ENCODE measurements around the gene IVD. TPM values are rescaled to one million over a fixed set of nuclear protein-coding genes. Genes with fewer than 3 reads are reported as not detected.

The IVD gene
- total RNA-seq, 1 donor from 2014 or later, result 56.2 TPM

GRCh38 chr15:40425681-40426080 is 20.1 kb downstream of the IVD start:
- Mint-ChIP-seq H3K27ac (ENCODE audit: unreplicated experiment) (no peak overlapping the region), H3K27me3 (ENCODE audit: unreplicated experiment) (peaks cover 5% of the 10 kb centered on the region), H3K9me3 (ENCODE audit: unreplicated experiment) (no peaks in the 10 kb centered on the region), H3K4me3 (ENCODE audit: unreplicated experiment) (no peak overlapping the region), H3K36me3 (ENCODE audit: low read depth, unreplicated experiment) (no peaks in the 10 kb centered on the region), H3K4me1 (ENCODE audit: unreplicated experiment) (peaks cover 6% of the 10 kb centered on the region)
- no peak for TF ChIP-seq CTCF (IDR thresholded peaks at IDR 0.05; ENCODE audit: unreplicated experiment)
- DNase-seq (ENCODE audit: low spot score), result no peak

GRCh38 chr15:40427188-40427587 is 21.6 kb downstream of the IVD start:
- no peak overlapping the region for H3K4me3 Mint-ChIP-seq (ENCODE audit: unreplicated experiment)
- no peak overlapping the region for H3K27ac Mint-ChIP-seq (ENCODE audit: unreplicated experiment)
- no peaks in the 10 kb centered on the region for H3K27me3 Mint-ChIP-seq (ENCODE audit: unreplicated experiment)
- no peaks in the 10 kb centered on the region for H3K36me3 Mint-ChIP-seq (ENCODE audit: low read depth, unreplicated experiment)
- no peaks in the 10 kb centered on the region for H3K9me3 Mint-ChIP-seq (ENCODE audit: unreplicated experiment)
- no peak for TF ChIP-seq CTCF (IDR thresholded peaks at IDR 0.05; ENCODE audit: unreplicated experiment)
- no peak for DNase-seq (ENCODE audit: low spot score)
- H3K4me1 Mint-ChIP-seq (ENCODE audit: unreplicated experiment), result peaks cover 6% of the 10 kb centered on the region

GRCh38 chr15:40428185-40428584 is 22.6 kb downstream of the IVD start:
- H3K4me1 Mint-ChIP-seq (ENCODE audit: unreplicated experiment), result peaks cover 6% of the 10 kb centered on the region

GRCh38 chr15:40429068-40429710 is 23.6 kb downstream of the IVD start:
- H3K4me3 Mint-ChIP-seq (ENCODE audit: unreplicated experiment), result no peak overlapping the region
- H3K27me3 Mint-ChIP-seq (ENCODE audit: unreplicated experiment), result peaks cover 1% of the 10 kb centered on the region
- no peak for TF ChIP-seq CTCF (IDR thresholded peaks at IDR 0.05; ENCODE audit: unreplicated experiment)
- peaks cover 2% of the 10 kb centered on the region for H3K4me1 Mint-ChIP-seq (ENCODE audit: unreplicated experiment)
- no peak overlapping the region for H3K27ac Mint-ChIP-seq (ENCODE audit: unreplicated experiment)
- H3K36me3 Mint-ChIP-seq (ENCODE audit: low read depth, unreplicated experiment), result no peaks in the 10 kb centered on the region
- H3K9me3 Mint-ChIP-seq (ENCODE audit: unreplicated experiment), result no peaks in the 10 kb centered on the region
- DNase-seq (ENCODE audit: low spot score), result no peak

More at GRCh38 chr15:40428185-40428584, 22.6 kb downstream of the IVD start:
- Mint-ChIP-seq H3K4me3 (ENCODE audit: unreplicated experiment) (no peak overlapping the region), H3K27ac (ENCODE audit: unreplicated experiment) (no peak overlapping the region), H3K27me3 (ENCODE audit: unreplicated experiment) (no peaks in the 10 kb centered on the region), H3K36me3 (ENCODE audit: low read depth, unreplicated experiment) (no peaks in the 10 kb centered on the region), H3K9me3 (ENCODE audit: unreplicated experiment) (no peaks in the 10 kb centered on the region)
- TF ChIP-seq CTCF (IDR thresholded peaks at IDR 0.05; ENCODE audit: unreplicated experiment), result no peak
- DNase-seq (ENCODE audit: low spot score), result no peak

GRCh38 chr15:40430271-40430805 is 24.7 kb downstream of the IVD start:
- Mint-ChIP-seq H3K4me1 (ENCODE audit: unreplicated experiment) (peaks cover 1% of the 10 kb centered on the region), H3K9me3 (ENCODE audit: unreplicated experiment) (no peaks in the 10 kb centered on the region), H3K27ac (ENCODE audit: unreplicated experiment) (peak overlapping the region; percentile 1), H3K4me3 (ENCODE audit: unreplicated experiment) (no peak overlapping the region), H3K27me3 (ENCODE audit: unreplicated experiment) (peaks cover 10% of the 10 kb centered on the region), H3K36me3 (ENCODE audit: low read depth, unreplicated experiment) (no peaks in the 10 kb centered on the region)
- TF ChIP-seq CTCF (IDR thresholded peaks at IDR 0.05; ENCODE audit: unreplicated experiment), result no peak
- no peak for DNase-seq (ENCODE audit: low spot score)
